ENCODE results near the gene WWOX.

The WWOX gene

DNA sequence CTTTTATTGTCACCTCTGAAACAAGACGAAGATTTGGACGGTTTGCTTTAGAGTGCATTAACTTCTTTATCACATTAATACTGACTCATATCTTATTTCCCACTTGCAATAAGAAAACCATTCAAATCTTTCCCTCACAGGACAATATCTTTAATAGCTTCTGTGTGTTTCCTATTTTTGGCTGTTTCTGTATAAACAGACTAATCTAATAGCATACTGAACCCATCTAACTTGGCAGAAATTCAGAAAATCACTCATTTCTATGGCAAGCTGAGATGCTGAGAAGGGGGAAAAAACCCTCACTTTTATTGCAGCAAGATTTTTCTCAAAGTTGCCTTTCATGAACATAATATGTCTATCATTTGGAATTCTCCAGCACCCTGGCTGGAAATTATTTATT, 524.9 kb downstream of the WWOX start:
- no peak for DNase-seq
- in situ Hi-C loops (cut with MboI; ENCODE audit: low pct_unique_long_range_greater_than_20kb, low sequenced_read_pairs), result no loop called here

DNA sequence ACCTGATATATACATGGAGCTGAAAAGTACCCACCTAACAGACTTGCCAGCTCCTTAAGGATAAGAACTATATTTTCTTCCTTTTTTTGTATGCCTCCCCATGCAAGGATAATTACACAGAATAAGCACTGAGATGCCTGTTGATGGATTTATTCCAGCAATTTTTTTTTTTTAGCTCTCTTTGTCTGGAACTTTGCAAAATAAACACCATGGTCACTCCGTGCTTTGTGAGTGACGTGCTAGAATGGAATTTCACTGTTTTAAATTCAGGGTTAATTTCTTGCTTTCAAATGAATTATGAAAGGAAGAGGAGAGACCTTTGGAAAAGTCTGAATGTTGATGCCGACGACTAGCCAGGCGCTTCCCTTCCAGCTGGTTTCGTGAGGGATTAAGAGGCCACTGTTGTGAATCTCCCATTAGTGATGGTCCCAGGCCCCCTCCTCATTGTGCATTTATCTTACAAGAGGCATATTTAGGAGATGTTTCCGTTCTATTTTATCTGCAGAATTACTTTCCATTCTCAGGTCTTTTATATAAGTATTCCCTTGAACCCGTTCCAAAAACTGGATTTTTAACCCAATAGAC, 529.1 kb downstream of the WWOX start:
- in situ Hi-C loops (cut with MboI; ENCODE audit: low pct_unique_long_range_greater_than_20kb, low sequenced_read_pairs), result no loop called here
- DNase-seq, result no peak

DNA sequence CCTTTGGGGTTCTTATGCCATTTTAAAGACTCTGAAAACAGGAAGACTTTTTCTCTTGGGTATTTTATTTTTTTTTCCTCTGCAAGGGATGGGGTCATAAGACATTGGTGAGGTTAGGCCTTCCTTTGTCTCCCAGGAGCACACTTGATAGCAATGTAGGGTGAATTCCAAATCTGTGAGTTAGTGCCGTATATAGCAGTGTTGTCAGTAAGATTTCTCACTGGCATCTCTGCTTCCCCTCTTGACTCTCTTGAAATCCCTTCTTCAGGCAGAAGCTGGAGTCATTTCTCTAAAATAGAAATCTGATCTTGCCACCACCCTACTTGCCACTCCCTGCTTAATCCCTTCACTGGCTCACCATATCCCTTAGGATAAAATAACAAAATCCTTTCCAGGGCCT, 529.7 kb downstream of the WWOX start:
- in situ Hi-C loops (cut with MboI; ENCODE audit: low pct_unique_long_range_greater_than_20kb, low sequenced_read_pairs), result no loop called here
- DNase-seq, result no peak

DNA sequence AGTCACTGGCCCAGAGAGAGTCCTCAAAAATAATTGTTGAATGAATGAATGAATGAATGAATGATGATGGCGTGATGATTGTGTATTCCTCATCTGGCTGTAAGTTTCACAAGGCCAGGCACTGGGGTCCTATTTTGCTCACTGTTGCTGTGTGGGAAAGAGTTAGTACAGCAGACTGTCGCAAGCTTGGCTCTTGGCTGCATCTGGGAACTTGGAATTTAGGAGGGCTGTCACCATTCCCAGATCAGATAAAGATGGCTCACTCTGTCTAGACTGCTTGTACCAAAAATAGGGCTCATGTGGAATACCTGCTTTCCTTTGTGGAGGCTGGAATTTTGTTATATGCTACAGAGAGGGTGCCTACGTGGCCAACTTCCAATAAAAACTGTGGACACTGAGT, 530.6 kb downstream of the WWOX start:
- in situ Hi-C loops (cut with MboI; ENCODE audit: low pct_unique_long_range_greater_than_20kb, low sequenced_read_pairs), result no loop called here
- DNase-seq, result no peak

DNA sequence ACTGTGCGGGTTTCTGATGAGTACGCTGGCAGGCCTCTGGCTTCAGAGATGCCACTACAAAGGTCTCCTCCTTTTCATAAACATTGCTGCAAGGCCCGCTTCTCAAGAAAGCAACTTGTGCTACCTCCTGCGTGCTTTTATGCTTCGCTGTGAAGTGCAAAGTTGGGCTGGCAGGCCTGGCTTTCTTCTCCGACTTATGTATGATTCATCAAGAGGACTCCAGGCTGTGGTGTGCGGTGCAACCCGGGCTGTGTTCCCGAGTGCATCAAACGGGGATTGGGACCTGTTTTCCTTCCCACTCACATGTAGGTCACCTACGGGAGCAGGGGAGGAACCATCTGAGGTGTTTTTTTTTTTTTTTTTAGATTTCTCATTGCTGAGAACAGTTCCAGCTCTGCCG, 534.1 kb downstream of the WWOX start:
- DNase-seq, result no peak
- in situ Hi-C loops (cut with MboI; ENCODE audit: low pct_unique_long_range_greater_than_20kb, low sequenced_read_pairs), result no loop called here

DNA sequence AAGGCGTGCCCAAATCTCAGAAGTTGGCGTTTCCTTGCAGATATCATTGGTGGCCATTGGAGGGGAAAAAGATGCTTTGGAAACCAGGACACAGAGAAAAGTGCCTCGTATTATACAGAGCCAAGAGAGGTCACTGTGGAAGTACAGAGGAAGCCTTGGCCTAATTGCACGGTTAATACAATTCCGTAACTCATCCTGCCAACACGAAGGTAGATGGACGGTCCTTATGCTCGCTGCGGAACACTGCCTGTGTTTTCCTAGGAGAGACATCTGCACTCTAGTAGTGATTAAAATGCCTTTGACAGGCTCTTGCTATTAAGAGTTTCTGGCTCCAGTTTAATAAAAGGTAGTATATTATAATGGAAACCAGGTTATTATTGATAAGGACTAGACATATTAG, 536.4 kb downstream of the WWOX start:
- no peak for DNase-seq
- in situ Hi-C loops (cut with MboI; ENCODE audit: low pct_unique_long_range_greater_than_20kb, low sequenced_read_pairs), result no loop called here

DNA sequence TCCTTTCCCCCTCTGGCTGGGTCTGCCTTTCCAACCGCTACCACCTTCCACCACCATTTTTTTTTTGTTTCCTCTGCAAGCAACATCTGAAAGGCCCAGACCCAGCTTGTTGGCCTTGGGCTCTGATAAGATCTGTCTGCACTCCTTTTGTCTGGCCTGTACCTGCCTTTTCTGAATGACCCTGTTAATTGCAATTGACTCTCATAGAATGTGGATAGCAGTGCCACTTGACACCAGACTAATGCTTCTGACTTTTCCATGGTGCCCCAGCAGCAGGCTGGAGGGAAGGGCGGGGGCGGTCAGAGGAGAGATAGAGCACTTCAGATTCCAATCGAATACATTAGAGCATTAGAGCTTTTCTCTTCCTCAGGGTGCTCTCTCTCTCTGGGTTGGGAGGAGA, 538.9 kb downstream of the WWOX start:
- DNase-seq, result no peak
- in situ Hi-C loops (cut with MboI; ENCODE audit: low pct_unique_long_range_greater_than_20kb, low sequenced_read_pairs), result no loop called here

DNA sequence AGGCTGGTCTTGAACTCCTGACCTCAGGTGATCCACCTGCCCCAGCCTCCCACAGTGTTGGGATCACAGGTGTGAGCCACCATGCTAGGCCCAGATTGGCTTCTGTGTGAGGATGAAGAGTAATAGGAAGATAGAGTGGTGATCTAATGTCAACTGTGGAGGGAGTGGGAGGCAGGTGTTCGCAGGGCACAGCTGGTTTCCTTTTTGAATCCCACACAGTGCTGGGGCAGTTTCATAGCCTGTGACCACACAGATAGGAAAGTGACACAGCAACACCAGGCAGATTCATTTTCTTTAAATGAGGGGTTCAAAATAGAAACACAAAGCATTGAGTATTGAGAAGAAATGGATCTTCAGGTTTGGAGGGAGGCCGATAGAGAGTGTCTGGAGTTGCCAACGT, 540.3 kb downstream of the WWOX start:
- in situ Hi-C loops (cut with MboI; ENCODE audit: low pct_unique_long_range_greater_than_20kb, low sequenced_read_pairs), result no loop called here
- no peak for DNase-seq

DNA sequence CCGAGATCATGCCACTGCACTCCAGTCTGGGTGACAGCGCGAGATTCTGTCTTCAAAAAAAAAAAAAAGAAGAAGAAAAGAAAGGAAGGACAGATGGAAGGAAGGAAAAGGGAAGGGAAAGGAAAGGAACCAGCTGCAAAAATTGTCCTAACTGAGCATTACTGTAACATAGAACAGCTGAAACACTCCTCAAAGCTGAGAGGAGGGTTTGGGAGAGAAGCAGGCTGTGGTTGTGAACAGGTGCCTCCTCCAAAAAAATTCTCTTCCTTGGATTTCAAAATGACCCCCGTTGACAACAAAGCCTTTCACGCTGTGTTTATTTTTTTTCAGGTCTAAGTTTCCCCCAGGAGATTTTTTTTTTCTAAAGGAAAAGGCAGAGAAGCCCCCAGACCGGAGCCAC, 541.4 kb downstream of the WWOX start:
- in situ Hi-C loops (cut with MboI; ENCODE audit: low pct_unique_long_range_greater_than_20kb, low sequenced_read_pairs), result no loop called here
- DNase-seq, result no peak

DNA sequence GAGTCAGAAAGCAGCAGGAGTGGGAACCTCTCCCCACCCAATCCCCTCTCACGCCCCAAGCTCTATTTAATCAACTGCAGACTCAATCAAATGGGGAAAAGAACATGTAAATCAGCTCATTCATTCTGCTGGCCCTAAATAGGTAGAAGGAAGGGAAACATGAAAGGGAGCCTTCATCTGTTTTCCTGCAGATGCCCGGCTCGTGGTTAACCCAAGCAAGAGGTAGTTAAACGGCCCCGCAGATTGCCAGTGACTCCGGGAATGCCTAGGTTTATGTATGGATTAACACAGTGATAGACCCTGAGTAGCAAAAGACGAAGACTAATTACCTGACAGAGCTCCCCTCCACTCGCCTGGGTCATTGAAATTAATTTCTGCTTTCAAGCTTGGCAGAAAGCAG, 542.0 kb downstream of the WWOX start:
- in situ Hi-C loops (cut with MboI; ENCODE audit: low pct_unique_long_range_greater_than_20kb, low sequenced_read_pairs), result no loop called here
- DNase-seq, result no peak

DNA sequence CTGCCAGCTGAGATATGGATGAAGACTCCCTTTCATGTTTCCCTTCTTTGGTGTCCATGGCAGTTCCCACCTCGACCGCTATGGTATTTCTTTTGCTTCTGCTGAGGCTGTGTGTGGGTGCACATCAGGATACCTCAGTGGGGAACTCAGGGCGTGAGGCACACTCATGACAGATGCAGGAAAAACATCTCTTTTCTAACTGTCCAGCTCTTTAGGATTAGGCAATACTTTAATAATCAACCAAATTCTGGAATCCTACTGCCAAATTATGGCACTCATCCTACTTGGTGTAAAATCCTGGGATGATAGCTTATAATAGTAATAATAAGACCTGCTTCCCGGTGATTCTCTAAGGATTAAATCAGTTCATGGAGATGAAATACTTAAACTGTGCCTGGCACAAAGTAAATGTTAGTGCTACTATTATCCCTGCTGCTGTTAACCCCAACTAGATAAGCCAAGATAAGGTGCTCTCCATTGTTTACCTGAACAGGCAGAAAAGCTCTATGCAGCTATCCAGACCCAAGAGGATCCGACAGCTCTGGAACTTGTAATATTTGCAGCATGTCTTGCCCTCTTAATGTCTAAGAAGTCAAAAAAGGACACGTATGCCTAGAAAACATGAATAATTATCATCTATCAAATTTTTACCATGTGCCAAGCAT, 543.3 kb downstream of the WWOX start:
- in situ Hi-C loops (cut with MboI; ENCODE audit: low pct_unique_long_range_greater_than_20kb, low sequenced_read_pairs), result no loop called here
- no peak for DNase-seq

DNA sequence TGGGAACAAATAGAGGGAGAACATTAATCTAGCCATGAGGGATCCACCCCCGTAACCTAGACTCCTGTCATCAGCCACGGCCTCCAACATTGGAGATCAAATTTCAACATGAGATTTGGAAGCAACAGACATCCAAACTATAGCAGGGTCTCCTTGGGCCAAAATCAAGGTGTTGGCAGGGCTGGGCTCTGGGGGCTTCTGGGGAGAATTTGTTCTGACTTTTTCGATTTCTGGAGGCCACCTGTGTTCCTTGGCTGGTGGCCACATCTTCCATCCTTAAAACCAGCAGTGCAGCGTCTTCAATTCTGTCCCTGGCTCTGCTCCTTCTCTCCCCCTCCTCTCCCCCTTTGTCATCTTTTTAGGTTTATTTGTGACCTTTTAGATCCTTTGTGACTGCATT, 546.2 kb downstream of the WWOX start:
- in situ Hi-C loops (cut with MboI; ENCODE audit: low pct_unique_long_range_greater_than_20kb, low sequenced_read_pairs), result no loop called here

DNA sequence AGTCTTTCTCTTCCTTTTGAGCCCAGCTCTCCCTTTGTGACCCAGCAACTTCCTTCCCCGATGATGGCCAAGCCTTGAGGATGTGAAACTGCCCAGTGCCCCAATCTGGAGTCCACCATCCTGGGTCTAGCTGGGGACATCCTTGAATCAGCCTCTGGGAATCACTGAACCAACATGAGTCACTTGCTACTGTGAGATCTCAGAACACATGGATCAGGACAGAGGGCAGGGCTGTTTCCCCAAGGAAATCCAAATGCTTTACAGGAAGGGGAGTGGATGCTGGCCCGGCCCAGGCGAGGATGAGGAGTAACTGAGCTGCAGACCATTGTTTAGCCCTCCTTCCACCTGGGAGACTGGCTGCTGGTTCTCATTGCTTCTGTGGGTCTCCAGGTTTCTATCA, 547.6 kb downstream of the WWOX start:
- no peak for DNase-seq
- in situ Hi-C loops (cut with MboI; ENCODE audit: low pct_unique_long_range_greater_than_20kb, low sequenced_read_pairs), result no loop called here

More for the DNA sequence above, 546.2 kb downstream of the WWOX start:
- no peak for DNase-seq

DNA sequence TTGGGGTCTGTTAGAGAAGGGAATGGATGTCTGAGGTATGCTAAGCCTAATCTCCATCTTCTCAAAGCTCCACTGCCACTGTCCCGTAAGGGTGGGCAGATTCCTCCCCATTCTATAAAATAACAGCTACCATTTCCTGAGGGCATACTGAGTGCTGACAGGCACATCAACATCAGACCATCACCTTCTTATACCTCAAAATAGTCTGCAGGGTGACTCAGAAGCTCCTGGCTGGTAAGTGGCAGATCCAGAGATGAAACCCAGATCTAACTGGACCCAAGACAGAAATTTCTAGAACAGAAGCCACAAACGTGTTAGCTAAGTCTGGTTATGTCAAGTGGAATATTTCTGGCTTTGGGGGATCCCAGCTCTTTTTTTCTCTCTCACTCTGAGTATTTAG, 548.0 kb downstream of the WWOX start:
- in situ Hi-C loops (cut with MboI; ENCODE audit: low pct_unique_long_range_greater_than_20kb, low sequenced_read_pairs), result no loop called here
- no peak for DNase-seq

DNA sequence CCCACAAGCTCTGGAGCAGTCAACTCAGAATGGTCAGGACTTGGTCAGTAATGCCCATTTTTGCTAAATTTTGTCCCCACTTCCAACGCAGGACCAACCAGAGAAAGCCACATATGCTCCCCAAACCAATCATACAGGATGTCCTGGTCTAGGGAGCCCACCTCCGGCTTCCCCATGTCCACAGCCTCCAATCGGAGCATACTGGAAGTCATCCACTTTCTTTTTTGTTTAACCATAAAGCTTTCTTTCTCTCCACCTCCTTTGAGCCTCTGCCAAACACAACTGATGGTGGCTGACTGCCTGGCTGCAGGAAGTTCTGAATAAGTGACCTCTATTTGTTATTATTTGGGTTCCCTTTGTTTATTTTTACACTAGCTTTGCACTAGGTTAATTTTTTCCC, 549.1 kb downstream of the WWOX start:
- no peak for DNase-seq
- in situ Hi-C loops (cut with MboI; ENCODE audit: low pct_unique_long_range_greater_than_20kb, low sequenced_read_pairs), result no loop called here

DNA sequence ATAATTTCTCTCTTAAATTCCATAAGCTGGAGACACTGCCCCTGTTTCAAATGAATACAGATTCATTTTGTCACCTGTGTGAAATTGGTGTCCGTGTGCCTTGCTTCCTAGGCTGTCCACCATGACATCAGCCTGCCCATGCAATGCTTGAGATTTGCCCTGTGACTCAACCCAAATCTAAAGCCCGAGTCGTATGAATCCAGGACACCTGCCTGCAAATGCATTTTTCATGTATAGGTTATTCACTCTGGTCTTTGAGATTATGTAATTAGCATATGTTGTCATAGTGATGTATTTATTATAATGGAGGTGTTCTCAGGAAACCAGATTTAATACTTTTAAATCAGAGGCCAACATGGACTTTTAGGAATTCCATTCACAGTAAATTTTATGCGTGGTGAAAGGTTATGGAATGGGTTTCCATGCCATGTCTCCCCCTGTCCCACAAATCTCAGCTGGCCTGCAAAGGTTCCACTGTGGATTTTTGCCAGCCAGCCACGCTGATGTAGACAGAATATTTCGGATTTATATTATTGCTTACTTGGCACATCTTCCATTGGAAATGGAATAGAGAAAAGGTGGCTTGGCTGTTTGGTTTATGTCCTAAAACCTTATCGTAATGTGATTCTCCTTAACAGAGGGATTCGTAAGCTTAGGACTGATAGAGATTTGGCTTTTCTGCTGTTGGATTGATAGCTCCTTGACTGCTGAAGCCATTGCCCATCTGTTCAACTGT, 551.1 kb downstream of the WWOX start:
- DNase-seq, result no peak
- in situ Hi-C loops (cut with MboI; ENCODE audit: low pct_unique_long_range_greater_than_20kb, low sequenced_read_pairs), result no loop called here

DNA sequence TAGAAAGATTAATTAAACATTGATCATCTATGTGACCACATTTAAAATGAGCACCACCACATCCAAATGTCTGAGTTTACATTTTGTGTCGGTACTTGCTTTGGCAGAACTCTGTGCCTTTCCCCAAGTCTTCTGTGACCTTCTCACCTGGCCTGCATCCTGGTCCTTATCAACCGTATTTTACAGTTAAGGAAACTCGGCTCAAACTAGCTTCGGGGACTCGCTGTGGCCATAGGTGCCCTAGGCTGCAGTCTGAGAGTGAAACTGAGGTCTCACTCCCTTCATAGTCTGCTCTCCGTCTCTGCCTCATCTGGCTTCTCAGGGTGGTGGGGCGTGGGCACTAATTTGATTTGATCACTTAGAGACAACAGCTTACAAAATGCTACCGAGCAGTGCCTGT, 555.5 kb downstream of the WWOX start:
- in situ Hi-C loops (cut with MboI; ENCODE audit: low pct_unique_long_range_greater_than_20kb, low sequenced_read_pairs), result no loop called here
- DNase-seq, result no peak

DNA sequence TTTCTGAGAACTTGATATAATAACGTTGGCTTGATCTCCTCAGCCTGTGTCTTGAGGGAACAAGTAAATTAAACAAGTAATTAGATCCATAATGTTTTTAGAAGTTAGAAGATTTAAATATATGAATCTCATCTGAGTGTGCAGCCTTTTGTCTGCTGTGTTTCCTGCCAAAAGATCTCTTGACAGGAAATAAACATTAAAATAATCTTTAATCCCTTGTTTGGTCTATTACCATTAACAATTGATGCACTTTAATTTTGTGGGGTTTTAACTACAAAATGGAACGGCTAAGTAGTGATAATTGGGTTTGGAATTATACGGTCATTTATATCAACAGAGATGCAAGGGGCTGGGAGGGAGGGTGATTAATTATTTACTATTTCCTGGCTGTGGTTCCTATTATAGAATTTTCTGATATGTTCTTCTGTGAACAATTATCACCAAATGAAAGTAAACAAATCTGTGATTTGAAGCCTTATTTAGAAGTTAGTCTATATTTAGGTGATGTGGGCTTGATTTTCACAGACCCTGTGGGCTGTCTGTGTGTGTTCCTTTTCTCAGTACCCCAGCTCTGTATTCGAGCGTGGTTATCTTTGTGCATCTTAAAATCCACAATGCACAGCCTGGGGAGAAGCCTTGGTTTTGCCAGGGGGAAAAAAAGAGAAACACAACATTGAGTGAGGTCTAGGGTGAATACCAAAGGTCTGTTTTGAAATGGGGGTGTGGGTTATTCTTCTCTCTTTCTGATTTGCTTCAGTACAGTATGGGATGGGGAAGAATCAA, 556.1 kb downstream of the WWOX start:
- DNase-seq, result no peak
- in situ Hi-C loops (cut with MboI; ENCODE audit: low pct_unique_long_range_greater_than_20kb, low sequenced_read_pairs), result no loop called here

DNA sequence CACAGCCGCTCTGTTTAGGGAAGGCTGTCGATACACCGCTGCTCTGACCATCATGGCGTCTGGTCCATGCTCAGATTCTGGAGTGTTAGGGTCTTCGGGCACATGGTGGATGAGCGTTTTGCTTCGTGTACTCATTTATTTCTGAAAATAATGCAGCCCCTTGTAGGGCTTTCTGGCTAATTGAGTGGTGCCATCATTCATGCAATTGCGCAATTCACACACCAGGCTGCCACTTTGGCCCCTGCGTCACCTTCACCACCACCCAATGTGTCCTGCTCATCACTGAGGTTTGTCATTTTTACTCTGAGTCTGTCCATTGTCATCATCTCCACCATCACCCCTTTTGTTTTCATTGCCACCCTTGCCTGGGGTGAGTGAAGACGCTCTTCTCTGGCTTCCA, 557.4 kb downstream of the WWOX start:
- no peak for DNase-seq
- in situ Hi-C loops (cut with MboI; ENCODE audit: low pct_unique_long_range_greater_than_20kb, low sequenced_read_pairs), result no loop called here

DNA sequence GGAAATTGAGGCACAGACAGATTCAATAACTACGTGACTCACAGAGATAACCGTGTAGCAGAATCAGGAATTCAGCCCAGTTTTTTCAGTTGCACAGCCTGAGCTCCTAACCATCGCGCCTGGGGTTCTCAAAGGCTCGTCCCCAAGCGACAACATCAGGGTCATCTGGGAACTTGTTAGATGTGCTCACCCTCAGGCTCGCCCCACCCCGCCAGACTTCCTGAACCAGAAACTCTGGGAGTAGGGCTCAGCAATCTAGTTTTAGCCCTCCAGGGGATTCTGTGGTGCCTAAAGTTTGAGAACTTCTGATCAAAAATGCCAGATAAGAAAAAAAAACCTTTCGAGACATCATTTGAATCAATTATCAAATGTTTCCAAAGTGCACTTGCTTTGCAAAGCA, 559.8 kb downstream of the WWOX start:
- in situ Hi-C loops (cut with MboI; ENCODE audit: low pct_unique_long_range_greater_than_20kb, low sequenced_read_pairs), result no loop called here

More for the DNA sequence above, 559.8 kb downstream of the WWOX start:
- no peak for DNase-seq
